Type B pancreatic cell (in vitro differentiated cells): ENCODE measurements around the gene DPY30. TPM values are rescaled to one million over a fixed set of nuclear protein-coding genes. Genes with fewer than 3 reads are reported as not detected.
"Not testable (repeated sequence)": the region's sequence is repeated elsewhere in the genome, so short reads cannot be mapped to it uniquely, and the experiment has no call there.

Experiments used
- DNase-seq: peaks from one replicate; pipeline ENCODE4 v3.0.0; 2021; ENCODE audit warnings: mixed read lengths; ENCODE audit not compliant: unreplicated experiment; ENCODE audit errors: extremely low spot score
- H3K27ac Mint-ChIP-seq: 2 replicates; pipeline ENCODE4 v1.8.0; 2021; ENCODE audit warnings: mild to moderate bottlenecking, mixed read lengths
- H3K27me3 Mint-ChIP-seq: 2 replicates; pipeline ENCODE4 v1.8.0; 2021; ENCODE audit warnings: mixed read lengths
- H3K36me3 Mint-ChIP-seq: 2 replicates; pipeline ENCODE4 v1.8.0; 2021; ENCODE audit warnings: mixed read lengths
- H3K4me1 Mint-ChIP-seq: one replicate; pipeline ENCODE4 v1.8.0; 2021; ENCODE audit warnings: mixed read lengths; ENCODE audit not compliant: unreplicated experiment
- H3K4me3 Mint-ChIP-seq: 2 replicates; pipeline ENCODE4 v1.8.0; 2021; ENCODE audit warnings: mild to moderate bottlenecking, mixed read lengths
- H3K9me3 Mint-ChIP-seq: 2 replicates; pipeline ENCODE4 v1.8.0; 2021; ENCODE audit warnings: mixed read lengths
- CTCF ChIP-seq: fragments of 200-600 bp; sonication (generic); conservative IDR thresholded peaks from 2 replicates; pipeline ENCODE4 v1.5.0; 2021; ENCODE audit warnings: antibody characterized with exemption, mild to moderate bottlenecking
- total RNA-seq: library from RNA; stranded (reverse); gene quantifications from 2 replicates; pipeline ENCODE4 v1.2.1, GENCODE V29; 2021; ENCODE audit warnings: low replicate concordance

The DPY30 gene
- total RNA-seq, 1 donor from 2014 or later: 84.5 TPM

GRCh38 chr2:32051836-32052439 lies 12.3 kb upstream of the DPY30 start:
- Mint-ChIP-seq H3K4me3 (no peak overlapping the region), H3K4me1 (no peaks in the 10 kb centered on the region), H3K9me3 (no peaks in the 10 kb centered on the region), H3K27ac (no peak overlapping the region), H3K27me3 (no peaks in the 10 kb centered on the region), H3K36me3 (no peaks in the 10 kb centered on the region)
- DNase-seq: no peak
- no peak for TF ChIP-seq CTCF

- Mint-ChIP-seq H3K27ac (no peak overlapping the region), H3K9me3 (no peaks in the 10 kb centered on the region), H3K27me3 (no peaks in the 10 kb centered on the region), H3K4me1 (peaks cover 7% of the 10 kb centered on the region), H3K36me3 (no peaks in the 10 kb centered on the region), H3K4me3 (no peak overlapping the region)
- no peak for TF ChIP-seq CTCF
- no peak for DNase-seq
These were observed 4.0 kb upstream of the DPY30 start for GRCh38 chr2:32043561-32043960.

- not testable (repeated sequence) for H3K27me3 Mint-ChIP-seq, H3K9me3 Mint-ChIP-seq, H3K4me1 Mint-ChIP-seq, DNase-seq, H3K27ac Mint-ChIP-seq, H3K4me3 Mint-ChIP-seq
- H3K36me3 Mint-ChIP-seq: peaks cover 18% of the 10 kb centered on the region
These were observed 5.3 kb downstream of the DPY30 start for GRCh38 chr2:32034198-32034887.

- peaks cover 11% of the 10 kb centered on the region for H3K36me3 Mint-ChIP-seq
- H3K4me3 Mint-ChIP-seq, H3K9me3 Mint-ChIP-seq, H3K4me1 Mint-ChIP-seq, DNase-seq, H3K27me3 Mint-ChIP-seq, H3K27ac Mint-ChIP-seq: not testable (repeated sequence)
These were observed 20.7 kb downstream of the DPY30 start for GRCh38 chr2:32018789-32019482.

- Mint-ChIP-seq H3K27me3 (no peaks in the 10 kb centered on the region), H3K36me3 (peaks cover 9% of the 10 kb centered on the region), H3K4me3 (no peak overlapping the region), H3K27ac (no peak overlapping the region), H3K4me1 (peaks cover 14% of the 10 kb centered on the region), H3K9me3 (no peaks in the 10 kb centered on the region)
- TF ChIP-seq CTCF: no peak
- no peak for DNase-seq
These were observed 26.7 kb downstream of the DPY30 start for GRCh38 chr2:32012872-32013271.

GRCh38 chr2:32011485-32011960 lies 28.1 kb downstream of the DPY30 start:
- DNase-seq: no peak
- Mint-ChIP-seq H3K27me3 (no peaks in the 10 kb centered on the region), H3K9me3 (no peaks in the 10 kb centered on the region), H3K4me1 (peaks cover 21% of the 10 kb centered on the region), H3K36me3 (peaks cover 13% of the 10 kb centered on the region), H3K27ac (peak overlapping the region; percentile 96), H3K4me3 (peak overlapping the region; percentile 95)
- no peak for TF ChIP-seq CTCF
